Measurements from ENCODE around the gene TJP3.

TJP3 gene

GRCh38 chr19:3720349-3720917 lies 12.2 kb downstream of the TJP3 start:
- Histone ChIP-seq H3K36me3 (ENCODE audit: control insufficient read depth, insufficient read depth, low read length) (no peaks in the 10 kb centered on the region), H3K4me1 (ENCODE audit: control insufficient read depth, insufficient read depth, low read length) (no peaks in the 10 kb centered on the region), H3K27me3 (ENCODE audit: control insufficient read depth, insufficient read depth, low read length) (peaks cover 19% of the 10 kb centered on the region), H3K4me3 (ENCODE audit: low read length) (no peak overlapping the region), H3K9ac (ENCODE audit: low read length) (no peak overlapping the region), H3K27ac (ENCODE audit: low read depth, low read length) (no peak overlapping the region)

- H3K27ac ChIP-seq (ENCODE audit: low read depth, low read length), result no peak overlapping the region
- H3K4me1 ChIP-seq (ENCODE audit: control insufficient read depth, insufficient read depth, low read length), result no peaks in the 10 kb centered on the region
- H3K9ac ChIP-seq (ENCODE audit: low read length), result no peak overlapping the region
Measured at GRCh38 chr19:3721131-3721886, 13.1 kb downstream of the TJP3 start.

GRCh38 chr19:3721887-3722442 lies 13.8 kb downstream of the TJP3 start:
- Histone ChIP-seq H3K4me3 (ENCODE audit: low read length) (peak overlapping the region; percentile 66), H3K27ac (ENCODE audit: low read depth, low read length) (no peak overlapping the region), H3K36me3 (ENCODE audit: control insufficient read depth, insufficient read depth, low read length) (no peaks in the 10 kb centered on the region), H3K27me3 (ENCODE audit: control insufficient read depth, insufficient read depth, low read length) (peaks cover 19% of the 10 kb centered on the region), H3K9ac (ENCODE audit: low read length) (no peak overlapping the region), H3K4me1 (ENCODE audit: control insufficient read depth, insufficient read depth, low read length) (no peaks in the 10 kb centered on the region)

More at GRCh38 chr19:3721131-3721886, 13.1 kb downstream of the TJP3 start:
- H3K27me3 ChIP-seq (ENCODE audit: control insufficient read depth, insufficient read depth, low read length), result peaks cover 19% of the 10 kb centered on the region
- H3K36me3 ChIP-seq (ENCODE audit: control insufficient read depth, insufficient read depth, low read length), result no peaks in the 10 kb centered on the region
- H3K4me3 ChIP-seq (ENCODE audit: low read length), result peak overlapping the region; percentile 66

GRCh38 chr19:3722443-3723109 lies 14.4 kb downstream of the TJP3 start:
- H3K36me3 ChIP-seq (ENCODE audit: control insufficient read depth, insufficient read depth, low read length), result no peaks in the 10 kb centered on the region
- H3K4me1 ChIP-seq (ENCODE audit: control insufficient read depth, insufficient read depth, low read length), result no peaks in the 10 kb centered on the region
- H3K27me3 ChIP-seq (ENCODE audit: control insufficient read depth, insufficient read depth, low read length), result peaks cover 19% of the 10 kb centered on the region
- no peak overlapping the region for H3K9ac ChIP-seq (ENCODE audit: low read length)
- H3K27ac ChIP-seq (ENCODE audit: low read depth, low read length), result no peak overlapping the region
- peak overlapping the region; percentile 66 for H3K4me3 ChIP-seq (ENCODE audit: low read length)

GRCh38 chr19:3723110-3723488 lies 14.9 kb downstream of the TJP3 start:
- Histone ChIP-seq H3K27me3 (ENCODE audit: control insufficient read depth, insufficient read depth, low read length) (peaks cover 19% of the 10 kb centered on the region), H3K27ac (ENCODE audit: low read depth, low read length) (no peak overlapping the region), H3K36me3 (ENCODE audit: control insufficient read depth, insufficient read depth, low read length) (no peaks in the 10 kb centered on the region), H3K4me1 (ENCODE audit: control insufficient read depth, insufficient read depth, low read length) (no peaks in the 10 kb centered on the region), H3K4me3 (ENCODE audit: low read length) (no peak overlapping the region), H3K9ac (ENCODE audit: low read length) (no peak overlapping the region)

- H3K36me3 ChIP-seq (ENCODE audit: control insufficient read depth, insufficient read depth, low read length), result no peaks in the 10 kb centered on the region
- no peak overlapping the region for H3K27ac ChIP-seq (ENCODE audit: low read depth, low read length)
- peaks cover 19% of the 10 kb centered on the region for H3K27me3 ChIP-seq (ENCODE audit: control insufficient read depth, insufficient read depth, low read length)
- no peaks in the 10 kb centered on the region for H3K4me1 ChIP-seq (ENCODE audit: control insufficient read depth, insufficient read depth, low read length)
- no peak overlapping the region for H3K9ac ChIP-seq (ENCODE audit: low read length)
- no peak overlapping the region for H3K4me3 ChIP-seq (ENCODE audit: low read length)
Measured at GRCh38 chr19:3723883-3724282, 15.7 kb downstream of the TJP3 start.

GRCh38 chr19:3725121-3725520 lies 16.9 kb downstream of the TJP3 start:
- Histone ChIP-seq H3K27me3 (ENCODE audit: control insufficient read depth, insufficient read depth, low read length) (peaks cover 19% of the 10 kb centered on the region), H3K36me3 (ENCODE audit: control insufficient read depth, insufficient read depth, low read length) (no peaks in the 10 kb centered on the region), H3K9ac (ENCODE audit: low read length) (no peak overlapping the region), H3K27ac (ENCODE audit: low read depth, low read length) (no peak overlapping the region), H3K4me1 (ENCODE audit: control insufficient read depth, insufficient read depth, low read length) (no peaks in the 10 kb centered on the region), H3K4me3 (ENCODE audit: low read length) (no peak overlapping the region)

GRCh38 chr19:3725640-3726310 lies 17.6 kb downstream of the TJP3 start:
- Histone ChIP-seq H3K9ac (ENCODE audit: low read length) (no peak overlapping the region), H3K4me3 (ENCODE audit: low read length) (no peak overlapping the region), H3K36me3 (ENCODE audit: control insufficient read depth, insufficient read depth, low read length) (no peaks in the 10 kb centered on the region), H3K27ac (ENCODE audit: low read depth, low read length) (no peak overlapping the region), H3K4me1 (ENCODE audit: control insufficient read depth, insufficient read depth, low read length) (no peaks in the 10 kb centered on the region), H3K27me3 (ENCODE audit: control insufficient read depth, insufficient read depth, low read length) (peaks cover 14% of the 10 kb centered on the region)

GRCh38 chr19:3730457-3730958 lies 22.3 kb downstream of the TJP3 start:
- Histone ChIP-seq H3K27me3 (ENCODE audit: control insufficient read depth, insufficient read depth, low read length) (no peaks in the 10 kb centered on the region), H3K36me3 (ENCODE audit: control insufficient read depth, insufficient read depth, low read length) (no peaks in the 10 kb centered on the region), H3K4me3 (ENCODE audit: low read length) (no peak overlapping the region), H3K27ac (ENCODE audit: low read depth, low read length) (no peak overlapping the region), H3K9ac (ENCODE audit: low read length) (no peak overlapping the region), H3K4me1 (ENCODE audit: control insufficient read depth, insufficient read depth, low read length) (no peaks in the 10 kb centered on the region)

- H3K4me1 ChIP-seq (ENCODE audit: control insufficient read depth, insufficient read depth, low read length), result no peaks in the 10 kb centered on the region
- H3K27ac ChIP-seq (ENCODE audit: low read depth, low read length), result no peak overlapping the region
- H3K36me3 ChIP-seq (ENCODE audit: control insufficient read depth, insufficient read depth, low read length), result no peaks in the 10 kb centered on the region
- H3K4me3 ChIP-seq (ENCODE audit: low read length), result no peak overlapping the region
- H3K27me3 ChIP-seq (ENCODE audit: control insufficient read depth, insufficient read depth, low read length), result no peaks in the 10 kb centered on the region
- no peak overlapping the region for H3K9ac ChIP-seq (ENCODE audit: low read length)
Measured at GRCh38 chr19:3732108-3732507, 23.9 kb downstream of the TJP3 start.

GRCh38 chr19:3733549-3734309 lies 25.5 kb downstream of the TJP3 start:
- H3K4me1 ChIP-seq (ENCODE audit: control insufficient read depth, insufficient read depth, low read length), result no peaks in the 10 kb centered on the region
- H3K27ac ChIP-seq (ENCODE audit: low read depth, low read length), result no peak overlapping the region
- H3K36me3 ChIP-seq (ENCODE audit: control insufficient read depth, insufficient read depth, low read length), result no peaks in the 10 kb centered on the region
- H3K27me3 ChIP-seq (ENCODE audit: control insufficient read depth, insufficient read depth, low read length), result no peaks in the 10 kb centered on the region
- no peak overlapping the region for H3K9ac ChIP-seq (ENCODE audit: low read length)
- H3K4me3 ChIP-seq (ENCODE audit: low read length), result no peak overlapping the region

GRCh38 chr19:3734310-3734600 lies 26.1 kb downstream of the TJP3 start:
- H3K36me3 ChIP-seq (ENCODE audit: control insufficient read depth, insufficient read depth, low read length), result no peaks in the 10 kb centered on the region

More at GRCh38 chr19:3734310-3734600, 26.1 kb downstream of the TJP3 start:
- no peak overlapping the region for H3K4me3 ChIP-seq (ENCODE audit: low read length)
- H3K27ac ChIP-seq (ENCODE audit: low read depth, low read length), result no peak overlapping the region
- no peaks in the 10 kb centered on the region for H3K4me1 ChIP-seq (ENCODE audit: control insufficient read depth, insufficient read depth, low read length)
- no peak overlapping the region for H3K9ac ChIP-seq (ENCODE audit: low read length)
- no peaks in the 10 kb centered on the region for H3K27me3 ChIP-seq (ENCODE audit: control insufficient read depth, insufficient read depth, low read length)
